ENCODE measurements around the gene GREB1. TPM values are rescaled to one million over a fixed set of nuclear protein-coding genes. Genes with fewer than 3 reads are reported as not detected.

GREB1 gene
- total RNA-seq, 2 donors from 2014 or later = 7.4 to 15.4 TPM

GRCh38 chr2:11550901-11551568 lies 17.2 kb downstream of the GREB1 start:
- intact Hi-C loops (cut with DNase I) = no loop called here
- no peak for DNase-seq (ENCODE audit: low spot score)

GRCh38 chr2:11551569-11552259 lies 17.9 kb downstream of the GREB1 start:
- DNase-seq (ENCODE audit: low spot score) = no peak
- intact Hi-C loops (cut with DNase I) = no loop called here

- intact Hi-C loops (cut with DNase I) = no loop called here
- DNase-seq (ENCODE audit: low spot score) = no peak
These were observed 18.4 kb downstream of the GREB1 start for GRCh38 chr2:11552260-11552638.

GRCh38 chr2:11553661-11554398 lies 20.0 kb downstream of the GREB1 start:
- DNase-seq (ENCODE audit: low spot score) = no peak
- intact Hi-C loops (cut with DNase I) = no loop called here

- DNase-seq (ENCODE audit: low spot score) = no peak
- intact Hi-C loops (cut with DNase I) = no loop called here
These were observed 20.5 kb downstream of the GREB1 start for GRCh38 chr2:11554399-11554716.

- intact Hi-C loops (cut with DNase I) = no loop called here
- DNase-seq (ENCODE audit: low spot score) = no peak
These were observed 22.4 kb downstream of the GREB1 start for GRCh38 chr2:11556101-11556806.

- peak; percentile 19 for DNase-seq (ENCODE audit: low spot score)
- intact Hi-C loops (cut with DNase I) = no loop called here
These were observed 24.5 kb downstream of the GREB1 start for GRCh38 chr2:11558214-11558886.

GRCh38 chr2:11559066-11559785 lies 25.4 kb downstream of the GREB1 start:
- intact Hi-C loops (cut with DNase I) = no loop called here
- DNase-seq (ENCODE audit: low spot score) = peak; percentile 62

- DNase-seq (ENCODE audit: low spot score) = peak; percentile 24
- intact Hi-C loops (cut with DNase I) = no loop called here
These were observed 25.9 kb downstream of the GREB1 start for GRCh38 chr2:11559786-11560155.

- intact Hi-C loops (cut with DNase I) = no loop called here
- DNase-seq (ENCODE audit: low spot score) = peak; percentile 10
These were observed 27.0 kb downstream of the GREB1 start for GRCh38 chr2:11560806-11561205.

GRCh38 chr2:11562011-11562410 lies 28.2 kb downstream of the GREB1 start:
- intact Hi-C loops (cut with DNase I) = no loop called here
- peak; percentile 14 for DNase-seq (ENCODE audit: low spot score)

GRCh38 chr2:11562476-11562875 lies 28.6 kb downstream of the GREB1 start:
- peak; percentile 35 for DNase-seq (ENCODE audit: low spot score)
- intact Hi-C loops (cut with DNase I) = no loop called here

GRCh38 chr2:11563784-11564666 lies 30.2 kb downstream of the GREB1 start:
- intact Hi-C loops (cut with DNase I) = no loop called here
- peak; percentile 55 for DNase-seq (ENCODE audit: low spot score)

- peak; percentile 47 for DNase-seq (ENCODE audit: low spot score)
- intact Hi-C loops (cut with DNase I) = no loop called here
These were observed 31.1 kb downstream of the GREB1 start for GRCh38 chr2:11564816-11565567.

- DNase-seq (ENCODE audit: low spot score) = peak; percentile 62
- intact Hi-C loops (cut with DNase I) = no loop called here
These were observed 32.5 kb downstream of the GREB1 start for GRCh38 chr2:11566383-11566782.

GRCh38 chr2:11567631-11568031 lies 33.8 kb downstream of the GREB1 start:
- DNase-seq (ENCODE audit: low spot score) = peak; percentile 54
- intact Hi-C loops (cut with DNase I) = no loop called here

GRCh38 chr2:11568436-11568835 lies 34.6 kb downstream of the GREB1 start:
- intact Hi-C loops (cut with DNase I) = no loop called here
- peak; percentile 65 for DNase-seq (ENCODE audit: low spot score)
